Measurements from ENCODE around the gene LGALS1. TPM values are rescaled to one million over a fixed set of nuclear protein-coding genes. Genes with fewer than 3 reads are reported as not detected.

Gene LGALS1
- total and polyA plus RNA-seq, 2 donors (not counting 1 experiment from before 2014, with no cell fraction given) = 106 to 207 TPM

DNA sequence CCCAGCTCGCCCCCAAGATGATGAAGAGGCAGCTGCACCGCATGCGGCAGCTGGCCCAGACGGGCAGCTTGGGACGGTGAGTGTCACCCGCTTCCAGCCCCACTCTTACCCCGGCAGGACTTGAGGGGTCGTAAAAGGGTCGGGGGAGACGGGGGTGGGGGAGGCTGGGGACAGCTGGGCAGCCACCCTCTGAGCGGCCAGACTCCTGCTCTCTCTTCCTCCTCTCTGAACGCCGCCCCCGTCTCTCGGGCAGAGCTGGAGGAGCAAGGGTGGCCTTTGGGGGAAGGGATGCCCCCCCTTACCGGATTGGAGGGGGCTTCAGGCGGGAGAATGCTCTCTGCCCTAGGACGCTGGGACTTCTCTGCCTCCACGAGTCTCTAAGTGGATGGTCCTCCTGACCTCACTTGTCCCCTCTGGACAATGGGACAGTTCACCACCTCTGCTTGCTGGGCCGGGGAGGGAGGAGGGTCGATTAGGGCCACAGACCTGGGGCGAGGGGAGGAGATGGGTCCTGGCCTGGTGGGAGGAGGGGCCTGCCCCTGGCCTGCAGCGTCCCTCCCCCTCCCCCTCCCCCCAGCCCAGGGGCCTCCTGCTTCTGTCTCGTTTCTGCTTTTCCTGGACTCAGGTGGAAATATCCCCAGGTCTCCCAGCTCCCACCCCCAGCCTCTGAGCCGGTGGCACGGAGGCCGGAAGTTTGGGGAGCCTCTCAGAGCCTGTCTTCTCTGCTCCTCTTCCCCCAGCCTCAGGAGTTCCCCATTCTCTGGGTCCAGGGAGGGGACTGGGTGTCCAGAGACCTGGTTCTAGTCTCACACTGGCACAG is 35.5 kb upstream of the LGALS1 start:
- Histone ChIP-seq H3K79me2 (ENCODE audit: control insufficient read depth, insufficient read depth, low read length) (peaks cover 33% of the 10 kb centered on the region), H3K27me3 (replicated peaks in 1 of 4; ENCODE audit: control extremely low read depth in 1 of 4, control insufficient read depth in 3 of 4, insufficient read depth in 4 of 4, low read length in 3 of 4) (no peaks in the 10 kb centered on the region), H3K4me3 (ENCODE audit: control extremely low read depth in 1 of 5, extremely low read depth in 1 of 5, insufficient read depth in 1 of 5, low read depth in 2 of 5, low read length in 4 of 5) (peak overlapping the region; percentile 67 to 78 (median 76)), H3K9me3 (ENCODE audit: control extremely low read depth in 1 of 3, control insufficient read depth in 2 of 3, insufficient read depth in 1 of 3, low read length in 2 of 3) (no peaks in the 10 kb centered on the region), H2AFZ (ENCODE audit: insufficient read depth, low read depth, low read length, poor library complexity, severe bottlenecking) (peak overlapping the region; percentile 69), H3K9ac (ENCODE audit: low read length) (peak overlapping the region; percentile 77), H4K20me1 (ENCODE audit: control insufficient read depth, insufficient read depth, low read length, poor library complexity, severe bottlenecking) (peaks cover 20% of the 10 kb centered on the region), H3K36me3 (replicated peaks in 1 of 2; ENCODE audit: control extremely low read depth in 1 of 2, control insufficient read depth in 1 of 2, extremely low read depth in 1 of 2, insufficient read depth in 2 of 2, low read length in 1 of 2) (peaks cover 0 to 34% of the 10 kb centered on the region in 2 experiments), H3K27ac (ENCODE audit: low read length in 2 of 2) (peak overlapping the region; percentile 59 to 79), H3K4me2 (replicated peaks; ENCODE audit: low read depth, low read length, poor library complexity, severe bottlenecking) (peak overlapping the region; percentile 94), H3K4me1 (ENCODE audit: control insufficient read depth in 2 of 2, insufficient read depth in 2 of 2, low read length in 2 of 2) (peaks cover 53 to 71% of the 10 kb centered on the region in 2 donors)
- Mint-ChIP-seq H3K4me1 (peaks cover 60% of the 10 kb centered on the region), H3K27ac (peak overlapping the region; percentile 95), H3K4me3 (peak overlapping the region; percentile 85), H3K27me3 (no peaks in the 10 kb centered on the region), H3K9me3 (ENCODE audit: insufficient read depth) (no peaks in the 10 kb centered on the region)
- intact Hi-C loops (cut with micrococcal nuclease) = loop anchor here (1.0 kb wide), 1 partner anchor 17 kb away; no protein-coding TSS in a partner anchor
- POLR2A ChIA-PET = interaction anchor here (0.6 to 1.6 kb wide), 8 partner anchors 10 to 1044 kb away, joined by 3 to 7 read pairs (median 4); partner anchors contain the start of gene NOL12
- CTCF ChIA-PET = interaction anchor here (1.0 to 22.4 kb wide), 6 partner anchors 12 to 57 kb away, joined by 3 to 620 read pairs (median 6); partner anchors contain the start of genes GGA1, LGALS1, NOL12 and PDXP
- WGBS (ENCODE audit: insufficient coverage) = 0% methylated on average over 6 of the region's 27 CpGs
- TF ChIP-seq, protein P1, sequence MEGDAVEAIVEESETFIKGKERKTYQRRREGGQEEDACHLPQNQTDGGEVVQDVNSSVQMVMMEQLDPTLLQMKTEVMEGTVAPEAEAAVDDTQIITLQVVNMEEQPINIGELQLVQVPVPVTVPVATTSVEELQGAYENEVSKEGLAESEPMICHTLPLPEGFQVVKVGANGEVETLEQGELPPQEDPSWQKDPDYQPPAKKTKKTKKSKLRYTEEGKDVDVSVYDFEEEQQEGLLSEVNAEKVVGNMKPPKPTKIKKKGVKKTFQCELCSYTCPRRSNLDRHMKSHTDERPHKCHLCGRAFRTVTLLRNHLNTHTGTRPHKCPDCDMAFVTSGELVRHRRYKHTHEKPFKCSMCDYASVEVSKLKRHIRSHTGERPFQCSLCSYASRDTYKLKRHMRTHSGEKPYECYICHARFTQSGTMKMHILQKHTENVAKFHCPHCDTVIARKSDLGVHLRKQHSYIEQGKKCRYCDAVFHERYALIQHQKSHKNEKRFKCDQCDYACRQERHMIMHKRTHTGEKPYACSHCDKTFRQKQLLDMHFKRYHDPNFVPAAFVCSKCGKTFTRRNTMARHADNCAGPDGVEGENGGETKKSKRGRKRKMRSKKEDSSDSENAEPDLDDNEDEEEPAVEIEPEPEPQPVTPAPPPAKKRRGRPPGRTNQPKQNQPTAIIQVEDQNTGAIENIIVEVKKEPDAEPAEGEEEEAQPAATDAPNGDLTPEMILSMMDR (IDR thresholded peaks at IDR 0.05) = no peak
- TF ChIP-seq EZH2 (IDR thresholded peaks at IDR 0.05; ENCODE audit: borderline replicate concordance, insufficient read depth, low read depth, low read length, poor library complexity, severe bottlenecking) = no peak
- DNase-seq (peak; percentile 54), ATAC-seq (ENCODE audit: low read depth) (peak; percentile 7)

Measured in B cell (primary cell).